GM21529 (cell line): ENCODE data around the gene NFRKB.

Source experiments
- ATAC-seq: cut with Tn5 transposase; IDR thresholded peaks from one replicate; pipeline ENCODE4 v1.9.1; 2021; ENCODE audit not compliant: unreplicated experiment

The NFRKB gene

DNA sequence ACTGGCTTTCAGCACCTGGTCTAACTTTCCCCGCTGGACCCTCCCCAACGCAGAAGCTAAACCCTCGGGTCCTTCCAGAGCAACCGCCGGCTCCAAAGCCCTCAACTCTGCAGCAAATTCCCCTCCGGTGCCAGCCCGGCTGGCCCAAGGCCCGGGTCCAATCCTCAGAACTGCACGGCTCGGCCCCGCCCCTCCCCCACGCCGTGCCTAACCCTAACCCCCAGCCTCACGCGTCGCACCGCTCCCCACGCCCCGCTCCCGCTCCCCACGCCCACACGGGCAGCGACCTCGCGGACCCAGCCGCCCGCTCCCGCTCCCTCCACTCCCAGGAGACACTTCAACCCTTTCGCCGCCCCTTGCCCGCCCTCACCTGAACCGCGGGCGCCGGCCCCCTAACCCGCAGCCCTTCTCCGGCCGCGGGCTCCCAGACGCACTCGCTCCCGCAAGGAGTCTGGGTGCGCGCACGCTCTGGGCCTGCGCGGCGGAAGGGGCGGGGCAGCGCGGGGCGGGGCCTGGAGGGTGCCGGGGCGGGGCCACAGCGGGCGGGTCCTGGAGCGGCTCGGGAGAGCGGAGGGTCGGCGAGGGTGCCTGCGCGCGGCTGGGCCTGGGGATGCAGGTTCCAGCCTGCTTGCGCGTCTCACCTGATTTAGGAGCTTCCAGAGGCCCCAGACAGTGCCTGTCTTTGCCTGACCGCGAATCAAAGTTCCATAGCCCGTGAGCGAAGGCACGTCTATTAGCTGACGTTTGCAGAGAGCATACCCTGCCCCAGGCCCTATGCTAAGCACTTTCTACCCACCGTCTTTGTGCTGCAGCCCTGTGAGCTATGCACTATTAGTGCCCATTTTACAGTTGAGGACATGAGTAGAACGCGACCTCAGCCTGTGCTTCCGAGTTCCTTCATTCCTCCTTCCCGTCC is at the start of gene NFRKB:
NFRKB (minus strand) TSS at position 453 of the 916 bp plus-strand sequence. CDS start 2,729 bp downstream, outside the sequence.
- peak; percentile 96 for ATAC-seq

DNA sequence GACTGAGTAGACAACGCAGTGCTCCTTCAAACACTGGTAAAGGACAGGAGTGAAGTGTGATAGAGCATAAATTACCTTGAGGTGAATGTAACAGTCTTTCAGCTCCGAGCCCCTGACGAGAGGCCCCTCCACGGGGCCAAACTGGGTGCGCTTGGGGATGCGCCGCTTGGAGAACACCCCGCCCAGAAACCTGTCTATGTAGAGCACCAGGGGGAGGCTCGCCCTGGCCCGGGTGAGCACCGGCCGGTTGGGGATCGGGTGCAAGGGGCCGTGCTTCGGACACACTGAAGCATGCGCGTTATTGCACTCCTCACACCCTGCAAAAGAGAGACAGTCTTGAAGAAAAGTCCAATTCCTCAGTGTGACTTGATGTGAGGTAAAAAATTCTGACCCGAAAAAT is 49.3 kb upstream of the NFRKB start:
- ATAC-seq = no peak

GRCh38 chr11:129943036-129943435 is 47.7 kb upstream of the NFRKB start:
- no peak for ATAC-seq

GRCh38 chr11:129939510-129939909 is 44.1 kb upstream of the NFRKB start:
- no peak for ATAC-seq

GRCh38 chr11:129938764-129939163 is 43.4 kb upstream of the NFRKB start:
- ATAC-seq = no peak

GRCh38 chr11:129937592-129938238 is 42.3 kb upstream of the NFRKB start:
- no peak for ATAC-seq

DNA sequence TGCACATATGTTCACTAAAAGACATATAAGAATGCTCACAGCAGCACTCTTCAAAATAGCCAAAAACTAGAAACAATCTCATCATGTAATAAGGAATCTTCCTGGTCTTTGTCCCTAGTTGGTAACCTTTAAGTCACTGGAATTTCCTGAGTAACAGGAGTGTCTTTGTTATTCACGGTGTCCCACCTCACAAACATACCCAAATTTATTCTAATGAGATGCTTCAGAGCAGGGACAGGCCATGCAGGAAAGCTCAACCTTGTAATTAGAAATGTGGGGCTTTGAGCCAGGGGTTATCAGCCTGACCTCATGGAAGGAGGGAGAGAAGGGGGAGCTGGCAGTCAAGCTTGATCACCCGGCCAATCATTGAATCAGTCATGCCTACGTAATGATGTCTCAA is 40.3 kb upstream of the NFRKB start:
- ATAC-seq = no peak

DNA sequence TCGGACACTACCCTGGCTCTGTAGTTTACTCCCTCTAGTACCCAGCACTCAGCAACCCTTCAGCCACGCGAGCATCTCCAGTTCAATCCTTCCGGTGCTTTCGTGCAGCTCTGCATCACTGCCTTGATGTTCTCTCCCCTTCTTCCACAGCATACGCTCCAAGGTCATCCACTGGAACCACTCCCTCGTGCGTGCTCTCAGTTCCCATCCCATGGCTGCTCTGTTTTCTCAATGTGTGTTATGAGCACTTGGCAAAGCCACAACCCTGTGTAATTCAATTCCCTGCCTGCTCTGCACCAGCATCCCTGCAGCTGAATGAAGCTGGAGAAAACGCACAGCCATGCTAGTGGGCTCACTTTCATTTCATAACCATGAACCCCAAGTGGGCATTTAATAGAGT is 38.5 kb upstream of the NFRKB start:
- ATAC-seq = no peak

GRCh38 chr11:129933262-129933661 is 37.9 kb upstream of the NFRKB start:
- no peak for ATAC-seq

DNA sequence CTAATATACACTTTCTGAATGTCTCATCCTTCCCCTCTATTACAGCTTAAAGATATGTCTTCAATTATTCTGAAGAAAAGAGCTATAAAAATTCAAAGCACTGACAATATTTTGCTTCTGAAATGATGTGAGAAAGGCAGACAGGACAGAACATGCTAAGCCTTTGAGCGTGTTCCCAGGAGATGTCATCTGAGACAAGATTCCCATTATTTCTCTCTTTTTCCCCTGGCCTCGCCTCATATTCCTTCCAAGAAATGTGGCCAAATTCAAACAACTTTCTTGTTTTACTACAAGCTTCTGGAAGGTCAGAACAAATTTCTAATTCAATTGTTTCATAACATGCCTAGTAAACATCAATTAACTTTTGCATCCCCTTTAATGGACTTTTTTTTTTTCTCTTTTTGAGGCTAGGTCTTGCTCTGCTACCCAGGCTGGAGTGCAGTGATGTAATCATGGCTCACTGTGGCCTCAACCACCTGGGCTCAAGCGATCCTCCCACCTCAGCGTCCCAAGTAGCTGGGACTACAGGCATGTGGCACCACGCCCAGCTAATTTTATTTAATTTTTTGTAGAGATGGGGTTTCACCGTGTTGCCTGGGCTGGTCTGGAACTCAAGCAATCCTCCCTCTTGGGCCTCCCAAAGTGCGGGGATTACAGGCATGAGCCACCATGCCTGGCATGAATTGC is 37.1 kb upstream of the NFRKB start:
- no peak for ATAC-seq

DNA sequence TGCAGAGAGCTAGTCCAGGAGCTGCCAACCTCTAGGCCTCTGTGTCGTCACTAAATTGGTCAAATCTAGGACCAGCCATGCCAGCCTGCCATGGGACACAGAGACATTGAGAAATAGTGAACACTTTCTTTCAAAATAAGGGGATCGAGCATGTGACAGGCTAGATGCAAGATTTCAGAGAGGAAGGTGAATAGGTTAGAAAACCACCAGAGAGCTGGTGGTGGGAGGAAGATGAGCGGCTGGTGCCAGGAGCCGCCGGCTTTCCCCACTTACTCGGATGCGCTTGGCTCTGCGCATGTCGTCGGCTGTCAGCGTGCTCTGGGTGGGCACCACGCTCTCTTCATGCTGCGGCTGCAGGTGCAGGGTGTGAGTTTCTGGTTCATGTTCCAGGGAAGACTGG is 35.4 kb upstream of the NFRKB start:
- ATAC-seq = no peak

DNA sequence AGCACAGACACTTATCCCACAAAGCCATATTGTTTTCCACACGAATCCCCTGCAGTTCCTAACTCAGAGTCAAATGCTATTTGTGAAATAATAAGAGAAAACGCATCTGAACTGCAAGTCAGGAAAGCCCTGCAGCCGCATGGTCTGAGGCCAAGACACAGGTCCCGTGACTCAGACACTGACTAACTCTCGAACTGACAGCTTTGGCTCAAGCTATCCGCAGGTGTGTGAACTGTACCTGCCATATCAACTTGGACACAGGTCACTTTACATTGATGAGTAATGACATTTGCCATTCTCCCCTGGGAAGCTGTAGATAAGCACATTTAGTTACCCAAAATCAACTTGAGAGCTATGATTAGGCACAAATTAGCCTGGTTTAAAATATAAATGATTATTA is 34.9 kb upstream of the NFRKB start:
- no peak for ATAC-seq

DNA sequence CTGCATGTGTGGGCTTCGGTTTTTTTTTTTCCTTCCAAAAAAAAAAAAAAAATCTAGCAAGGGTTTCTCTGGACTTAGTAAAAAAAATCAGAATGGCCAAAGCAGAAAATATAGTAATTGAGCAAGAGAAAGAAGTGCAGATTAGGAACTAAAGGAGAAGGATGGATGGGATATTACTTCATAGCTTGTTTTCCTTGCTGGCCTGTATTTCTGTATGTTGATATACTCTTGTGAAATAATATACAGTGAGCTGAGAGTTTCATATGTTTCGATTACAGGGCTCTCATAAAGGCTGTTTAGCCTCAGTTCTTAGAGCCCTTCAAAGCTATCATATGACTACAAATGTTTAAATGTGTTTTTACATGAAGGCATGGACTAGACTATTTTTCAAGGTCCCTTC is 34.3 kb upstream of the NFRKB start:
- no peak for ATAC-seq

GRCh38 chr11:129928923-129929692 is 33.7 kb upstream of the NFRKB start:
- no peak for ATAC-seq

- ATAC-seq = no peak
These were observed 27.3 kb upstream of the NFRKB start for GRCh38 chr11:129922674-129923073.

- no peak for ATAC-seq
These were observed 23.0 kb upstream of the NFRKB start for GRCh38 chr11:129918361-129918760.

GRCh38 chr11:129917231-129917630 is 21.9 kb upstream of the NFRKB start:
- ATAC-seq = no peak

GRCh38 chr11:129911298-129911697 is 15.9 kb upstream of the NFRKB start:
- no peak for ATAC-seq

DNA sequence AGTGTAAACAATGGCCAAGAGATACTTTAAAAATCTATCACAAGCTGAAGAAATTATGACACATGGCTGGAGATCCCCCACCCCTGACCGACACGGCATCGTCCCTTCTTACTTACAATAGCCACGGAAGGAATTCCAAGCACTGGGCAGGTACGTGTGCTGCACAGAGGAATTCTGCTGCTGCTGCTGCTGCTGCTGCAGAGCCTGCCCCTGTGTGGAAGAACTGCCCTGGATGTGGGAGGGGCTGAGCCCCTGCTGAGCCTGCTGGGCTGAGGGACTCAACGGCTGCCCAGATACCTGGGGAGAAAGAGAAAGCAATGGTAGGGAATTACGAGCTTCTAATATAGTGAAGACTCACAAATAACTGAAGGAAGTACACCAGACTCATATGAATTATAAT is 15.0 kb upstream of the NFRKB start:
- ATAC-seq = no peak

DNA sequence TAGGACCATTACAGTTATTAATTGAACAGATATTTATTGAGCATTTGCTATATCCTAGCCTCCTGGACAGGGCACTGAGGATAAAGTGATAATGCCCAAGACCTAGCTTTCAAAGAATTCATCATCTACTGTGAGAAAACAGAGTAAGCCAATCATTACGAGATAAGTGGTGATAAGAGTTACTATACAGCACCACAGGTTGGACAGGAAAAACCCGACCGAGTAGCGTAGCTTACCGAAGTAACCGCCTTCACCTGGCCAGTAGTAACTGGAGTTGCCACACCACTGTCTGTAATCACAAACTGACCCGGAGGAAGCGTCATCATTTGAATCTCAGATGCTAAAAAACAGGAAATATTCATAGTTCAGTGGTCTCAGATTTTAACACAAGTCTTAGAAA is 10.0 kb upstream of the NFRKB start:
- ATAC-seq = no peak

DNA sequence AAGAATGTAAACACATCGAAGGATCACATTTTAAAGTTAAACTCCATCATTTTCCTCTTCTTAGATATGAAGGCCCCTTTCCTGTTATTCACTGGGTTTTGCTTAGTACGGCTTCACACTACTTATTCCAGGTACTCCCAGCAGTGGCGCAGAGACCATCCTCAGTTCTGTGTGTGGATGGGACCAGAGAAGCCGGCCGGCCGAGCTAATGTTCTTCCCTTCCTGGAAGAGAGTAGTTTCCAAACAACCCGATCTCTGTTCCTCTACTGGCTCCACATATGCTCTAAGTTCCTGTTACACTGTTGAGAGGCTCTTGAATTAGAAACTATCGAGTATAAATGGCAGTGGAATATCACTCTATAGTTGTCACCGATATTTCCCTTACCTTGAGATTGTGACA is 684 bp upstream of the NFRKB start:
- ATAC-seq = no peak
